ENCODE measurements around the gene SRSF3. TPM values are rescaled to one million over a fixed set of nuclear protein-coding genes. Genes with fewer than 3 reads are reported as not detected.

SRSF3 gene
- polyA plus RNA-seq, 1 experiment, result 177 TPM

DNA sequence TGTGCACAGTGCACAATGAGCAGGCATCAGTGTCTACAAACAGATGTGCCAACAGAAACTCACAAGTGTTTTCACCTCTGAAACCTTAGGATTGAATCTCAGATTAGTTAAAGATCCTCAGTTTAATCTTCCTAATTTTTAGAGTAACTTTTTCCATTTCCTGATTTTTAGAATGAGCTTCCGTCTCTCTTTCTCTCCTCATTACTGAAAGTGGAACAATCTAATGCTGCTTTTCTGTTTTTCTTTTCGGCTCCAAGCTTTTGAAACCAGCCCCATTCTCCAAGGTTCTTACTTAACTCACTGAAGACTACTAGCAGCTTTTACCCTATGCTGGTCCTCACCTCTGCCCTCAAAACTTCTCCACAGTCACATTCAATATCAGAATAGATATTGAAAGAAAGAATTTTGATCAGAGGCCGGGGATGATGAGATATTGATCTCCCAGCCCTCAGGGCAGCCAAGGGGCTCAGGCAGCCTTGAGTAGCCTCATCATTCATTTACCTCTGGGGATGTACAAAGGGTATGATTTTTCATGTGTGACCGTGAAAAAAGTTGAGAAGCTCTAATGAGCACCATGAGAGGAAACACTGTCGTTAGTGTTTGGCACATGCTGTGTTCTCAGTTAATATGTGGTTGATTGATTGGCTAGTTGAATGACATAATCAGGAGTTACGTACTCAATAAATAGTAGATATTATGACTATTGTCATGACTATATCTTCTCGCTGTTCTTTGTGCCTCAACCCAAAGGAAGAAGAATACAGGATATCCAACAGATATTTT, 35.0 kb upstream of the SRSF3 start:
- ChIA-PET CTCF (interaction anchor here (1.6 kb wide), 1 partner anchor 207 kb away, joined by 3 read pairs; no protein-coding TSS in a partner anchor), POLR2A (no interaction called here)
- Histone ChIP-seq H3K27me3 (ENCODE audit: control insufficient read depth, insufficient read depth, low read length) (peaks cover 2% of the 10 kb centered on the region; the same call in 1 of the 2 replicates), H3K36me3 (ENCODE audit: control insufficient read depth, insufficient read depth, low read length) (no peaks in the 10 kb centered on the region), H3K4me3 (ENCODE audit: low read depth, low read length) (no peak overlapping the region)
- TF ChIP-seq, protein P1, sequence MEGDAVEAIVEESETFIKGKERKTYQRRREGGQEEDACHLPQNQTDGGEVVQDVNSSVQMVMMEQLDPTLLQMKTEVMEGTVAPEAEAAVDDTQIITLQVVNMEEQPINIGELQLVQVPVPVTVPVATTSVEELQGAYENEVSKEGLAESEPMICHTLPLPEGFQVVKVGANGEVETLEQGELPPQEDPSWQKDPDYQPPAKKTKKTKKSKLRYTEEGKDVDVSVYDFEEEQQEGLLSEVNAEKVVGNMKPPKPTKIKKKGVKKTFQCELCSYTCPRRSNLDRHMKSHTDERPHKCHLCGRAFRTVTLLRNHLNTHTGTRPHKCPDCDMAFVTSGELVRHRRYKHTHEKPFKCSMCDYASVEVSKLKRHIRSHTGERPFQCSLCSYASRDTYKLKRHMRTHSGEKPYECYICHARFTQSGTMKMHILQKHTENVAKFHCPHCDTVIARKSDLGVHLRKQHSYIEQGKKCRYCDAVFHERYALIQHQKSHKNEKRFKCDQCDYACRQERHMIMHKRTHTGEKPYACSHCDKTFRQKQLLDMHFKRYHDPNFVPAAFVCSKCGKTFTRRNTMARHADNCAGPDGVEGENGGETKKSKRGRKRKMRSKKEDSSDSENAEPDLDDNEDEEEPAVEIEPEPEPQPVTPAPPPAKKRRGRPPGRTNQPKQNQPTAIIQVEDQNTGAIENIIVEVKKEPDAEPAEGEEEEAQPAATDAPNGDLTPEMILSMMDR (IDR thresholded peaks at IDR 0.05; ENCODE audit: insufficient read depth, low read depth, low read length), result no peak
- DNase-seq (ENCODE audit: low read depth), result no peak

DNA sequence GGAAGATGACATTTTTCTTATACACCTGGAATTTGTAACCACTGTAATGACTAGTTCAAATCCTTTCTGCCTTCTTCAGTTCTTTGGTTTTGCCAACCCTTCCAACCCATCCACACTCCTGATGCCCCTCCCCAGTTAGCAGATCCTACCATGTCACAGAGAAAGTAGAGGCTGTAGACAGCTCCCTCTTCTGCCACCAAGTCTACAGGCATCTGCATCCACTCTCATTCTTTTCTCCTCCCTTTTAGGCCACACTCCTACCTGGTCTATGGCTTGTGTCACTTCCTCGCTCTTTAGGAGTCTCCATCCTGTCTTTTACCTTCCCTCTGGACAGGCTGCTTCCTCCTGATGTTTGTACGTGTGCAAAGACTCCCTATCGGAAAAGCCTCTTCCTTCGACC, 33.3 kb upstream of the SRSF3 start:
- TF ChIP-seq, protein P1 (IDR thresholded peaks at IDR 0.05; ENCODE audit: insufficient read depth, low read depth, low read length), result no peak
- no peak for DNase-seq (ENCODE audit: low read depth)
- Histone ChIP-seq H3K36me3 (ENCODE audit: control insufficient read depth, insufficient read depth, low read length) (no peaks in the 10 kb centered on the region), H3K4me3 (ENCODE audit: low read depth, low read length) (no peak overlapping the region), H3K27me3 (ENCODE audit: control insufficient read depth, insufficient read depth, low read length) (peaks cover 2% of the 10 kb centered on the region; the same call in 1 of the 2 replicates)
- CTCF ChIA-PET, result interaction anchor here (1.0 to 1.6 kb wide), 2 partner anchors 19 to 205 kb away, joined by 3 read pairs; no protein-coding TSS in a partner anchor
- POLR2A ChIA-PET, result no interaction called here

DNA sequence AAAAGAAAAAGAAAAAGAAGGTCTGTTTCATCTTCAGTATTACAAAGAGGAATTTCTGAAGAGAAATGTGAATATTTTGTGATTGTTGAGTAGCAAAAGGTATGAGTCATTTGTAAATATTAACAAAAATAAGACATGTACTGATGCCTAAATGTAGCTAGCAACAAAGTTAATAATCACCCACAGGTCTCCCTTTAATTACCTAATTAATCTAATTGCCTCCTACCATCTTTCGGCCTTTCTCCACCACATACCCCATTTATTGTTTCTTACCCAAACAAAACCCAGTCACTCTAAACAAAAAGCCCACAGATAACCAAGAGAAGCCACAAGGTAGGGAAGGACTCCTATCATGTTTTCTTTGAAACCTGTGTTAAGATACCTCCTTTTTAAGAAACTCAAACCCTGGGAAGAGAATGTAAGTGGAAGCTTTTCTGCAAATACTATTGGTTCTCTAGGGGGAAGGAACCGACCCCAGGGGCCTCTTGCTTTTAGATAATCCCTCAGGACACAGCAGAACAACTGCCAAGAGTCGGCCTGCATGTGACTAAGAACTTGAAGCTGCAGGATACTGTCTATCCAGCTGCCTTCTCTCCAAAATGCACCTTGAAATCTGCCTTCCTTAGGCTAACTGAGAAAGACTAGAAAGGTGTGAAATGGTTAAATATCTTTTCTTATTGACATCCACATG, 30.8 kb upstream of the SRSF3 start:
- ChIA-PET POLR2A (no interaction called here), CTCF (interaction anchor here (1.3 kb wide), 1 partner anchor 17 kb away, joined by 3 read pairs; no protein-coding TSS in a partner anchor)
- Histone ChIP-seq H3K36me3 (ENCODE audit: control insufficient read depth, insufficient read depth, low read length) (no peaks in the 10 kb centered on the region), H3K4me3 (ENCODE audit: low read depth, low read length) (no peak overlapping the region), H3K27me3 (ENCODE audit: control insufficient read depth, insufficient read depth, low read length) (peaks cover 2% of the 10 kb centered on the region; the same call in 1 of the 2 replicates)
- TF ChIP-seq, protein P1 (IDR thresholded peaks at IDR 0.05; ENCODE audit: insufficient read depth, low read depth, low read length), result no peak
- no peak for DNase-seq (ENCODE audit: low read depth)

DNA sequence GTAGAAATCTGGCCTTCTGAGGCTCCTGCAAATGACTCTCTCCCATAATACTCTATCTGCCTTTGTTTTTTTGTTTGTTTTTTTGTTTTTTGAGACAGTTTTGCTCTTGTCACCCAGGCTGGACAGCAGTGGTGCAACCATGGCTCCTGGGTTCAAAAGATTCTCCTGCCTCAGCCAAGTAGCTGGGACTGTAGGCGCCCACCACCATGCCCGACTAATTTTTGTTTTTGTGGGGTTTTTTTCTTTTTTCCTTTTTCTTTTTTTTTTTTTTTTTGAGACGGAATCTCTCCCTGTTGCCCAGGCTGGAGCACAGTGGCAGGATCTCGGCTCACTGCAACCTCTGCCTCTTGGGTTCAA, 30.3 kb upstream of the SRSF3 start:
- H3K36me3 ChIP-seq (ENCODE audit: control insufficient read depth, insufficient read depth, low read length), result no peaks in the 10 kb centered on the region
- no peak overlapping the region for H3K4me3 ChIP-seq (ENCODE audit: low read depth, low read length)
- TF ChIP-seq, protein P1 (IDR thresholded peaks at IDR 0.05; ENCODE audit: insufficient read depth, low read depth, low read length), result no peak
- POLR2A ChIA-PET, result no interaction called here
- CTCF ChIA-PET, result interaction anchor here (1.3 kb wide), 1 partner anchor 18 kb away, joined by 3 read pairs; no protein-coding TSS in a partner anchor
- peaks cover 2% of the 10 kb centered on the region; the same call in 1 of the 2 replicates for H3K27me3 ChIP-seq (ENCODE audit: control insufficient read depth, insufficient read depth, low read length)
- no peak for DNase-seq (ENCODE audit: low read depth)

DNA sequence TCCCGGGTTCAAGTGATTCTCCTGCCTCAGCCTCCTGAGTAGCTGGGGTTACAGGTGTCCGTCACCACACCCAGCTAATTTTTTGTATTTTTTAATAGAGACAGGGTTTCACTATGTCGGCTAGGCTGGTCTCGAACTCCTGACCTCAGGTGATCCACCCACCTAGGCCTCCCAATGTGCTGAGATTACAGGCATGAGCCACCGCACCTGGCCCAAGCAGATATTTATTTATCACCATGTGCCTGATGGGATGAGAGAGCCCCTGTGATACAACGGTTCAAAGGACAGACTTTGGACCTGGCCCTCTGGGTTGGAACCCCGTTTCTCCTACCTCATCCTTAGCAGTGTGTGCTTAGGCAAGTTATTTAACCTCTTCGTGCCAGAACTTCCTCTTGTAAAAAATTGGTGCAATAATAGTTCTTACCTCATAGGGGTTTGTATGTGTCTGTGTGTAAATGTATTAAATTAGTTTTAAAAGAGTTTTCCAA, 27.7 kb upstream of the SRSF3 start:
- TF ChIP-seq, protein P1 (IDR thresholded peaks at IDR 0.05; ENCODE audit: insufficient read depth, low read depth, low read length), result no peak
- ChIA-PET CTCF (interaction anchor here (1.5 kb wide), 1 partner anchor 10 kb away, joined by 4 read pairs; no protein-coding TSS in a partner anchor), POLR2A (no interaction called here)
- peaks cover 2% of the 10 kb centered on the region; the same call in 1 of the 2 replicates for H3K27me3 ChIP-seq (ENCODE audit: control insufficient read depth, insufficient read depth, low read length)
- H3K36me3 ChIP-seq (ENCODE audit: control insufficient read depth, insufficient read depth, low read length), result no peaks in the 10 kb centered on the region
- no peak for DNase-seq (ENCODE audit: low read depth)
- H3K4me3 ChIP-seq (ENCODE audit: low read depth, low read length), result no peak overlapping the region
